DMS79 treated with DMSO at 0.1 percent for 48 hours (cell line): ENCODE results near the gene TMCO4.
"Not testable (repeated sequence)": the region's sequence is repeated elsewhere in the genome, so short reads cannot be mapped to it uniquely, and the experiment has no call there.

Experiments
- DNase-seq: peaks from one replicate; lab custom pipeline; 2025; lab: John Stamatoyannopoulos, UW

Gene TMCO4

DNA sequence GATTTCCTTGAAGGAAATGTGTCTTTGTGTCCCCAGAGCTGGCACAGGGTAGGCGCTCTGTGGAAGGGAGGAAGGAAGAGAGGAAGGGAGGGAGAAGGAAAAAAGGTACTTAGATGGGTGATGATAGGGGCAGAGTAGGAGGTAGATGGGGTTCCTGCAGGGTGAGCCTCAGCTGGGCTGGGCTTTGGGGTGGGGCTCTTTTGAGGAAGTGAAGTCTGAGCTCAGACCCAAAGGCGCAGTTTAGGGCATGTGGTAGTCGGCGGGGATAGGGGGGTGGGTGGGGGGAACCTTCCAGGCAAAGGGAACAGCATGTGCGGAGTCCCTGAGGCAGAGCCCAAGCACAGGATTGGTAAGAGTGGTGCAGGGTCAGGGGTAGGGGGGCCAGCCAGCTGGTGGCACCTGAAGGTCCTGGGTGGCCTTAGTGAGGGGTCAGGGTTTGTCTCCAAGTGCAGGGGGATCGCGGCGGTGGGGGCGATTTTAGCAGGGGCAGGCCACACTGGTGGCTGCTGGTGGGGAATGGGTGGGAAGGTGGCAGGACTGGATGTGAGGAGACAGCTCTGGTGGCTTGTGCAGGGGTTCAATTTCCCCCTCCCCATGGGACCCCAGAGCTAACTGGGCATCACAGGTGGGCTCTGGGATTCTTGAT lies 143.5 kb downstream of the TMCO4 start:
- DNase-seq = no peak

DNA sequence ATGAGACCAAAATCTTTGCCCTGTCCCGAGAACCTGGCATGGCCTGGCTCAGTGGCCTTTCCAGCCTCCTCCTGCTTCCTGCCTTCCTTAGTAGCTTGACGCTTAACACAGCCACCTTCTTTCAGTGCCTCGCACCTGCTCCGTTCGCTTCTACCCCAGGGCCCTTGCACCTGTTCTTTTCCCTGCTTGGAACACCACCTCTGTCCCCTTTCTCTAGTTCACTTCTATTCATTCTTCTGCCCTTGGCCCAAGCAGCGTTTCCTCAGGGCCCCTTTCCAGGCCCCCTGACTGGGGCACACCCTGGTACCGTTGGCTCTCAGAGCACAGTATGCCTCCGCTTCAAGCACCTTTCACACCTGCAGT lies 144.0 kb downstream of the TMCO4 start:
- no peak for DNase-seq

DNA sequence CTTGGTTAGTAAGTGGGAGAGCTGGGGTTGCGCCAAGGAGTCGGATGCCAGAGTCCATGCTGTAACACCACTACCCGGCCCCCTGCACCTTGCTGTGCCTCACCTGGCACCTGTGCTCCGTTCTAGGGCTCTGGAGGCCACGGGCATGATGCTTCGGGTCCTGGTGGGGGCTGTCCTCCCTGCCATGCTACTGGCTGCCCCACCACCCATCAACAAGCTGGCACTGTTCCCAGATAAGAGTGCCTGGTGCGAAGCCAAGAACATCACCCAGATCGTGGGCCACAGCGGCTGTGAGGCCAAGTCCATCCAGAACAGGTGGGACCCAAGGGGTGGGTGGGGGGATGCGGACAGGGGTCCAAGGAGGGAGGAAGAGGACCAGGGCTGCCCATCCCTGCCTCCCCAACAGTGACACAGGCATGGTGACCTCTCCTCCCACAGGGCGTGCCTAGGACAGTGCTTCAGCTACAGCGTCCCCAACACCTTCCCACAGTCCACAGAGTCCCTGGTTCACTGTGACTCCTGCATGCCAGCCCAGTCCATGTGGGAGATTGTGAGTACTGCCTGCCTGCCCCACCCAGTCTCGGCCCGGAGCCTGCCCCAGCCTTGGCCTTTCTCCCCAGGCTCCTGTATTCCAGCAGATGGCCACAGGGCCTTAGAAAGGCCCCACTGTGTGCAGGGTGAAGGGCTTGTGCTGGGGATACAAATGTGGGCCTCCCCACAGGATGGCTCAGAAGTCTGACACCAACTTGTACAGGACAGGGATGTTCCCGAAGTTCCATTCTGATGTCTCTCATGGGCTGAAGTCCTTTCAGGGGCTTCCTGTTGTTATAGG lies 144.6 kb downstream of the TMCO4 start:
- DNase-seq = peak; percentile 86

DNA sequence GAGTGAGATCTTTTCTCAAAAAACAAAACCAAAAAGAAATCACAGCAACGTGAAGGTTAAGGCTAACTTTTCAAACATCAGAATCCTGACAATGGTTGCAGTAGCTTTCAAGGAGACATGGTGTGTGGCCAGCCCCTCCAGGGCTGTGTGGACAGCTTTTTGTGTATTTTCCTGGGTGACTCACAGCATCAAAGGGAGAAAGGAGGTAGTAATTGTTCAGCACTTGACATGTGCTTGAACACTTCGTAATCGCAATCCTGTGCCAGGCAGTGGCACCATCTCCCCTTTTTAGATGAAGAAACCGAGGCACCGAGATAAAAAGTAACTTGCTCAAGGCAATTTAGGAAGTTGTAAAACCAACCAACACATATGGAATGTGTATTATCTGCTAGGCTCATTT lies 145.3 kb downstream of the TMCO4 start:
- peak; percentile 69 for DNase-seq

DNA sequence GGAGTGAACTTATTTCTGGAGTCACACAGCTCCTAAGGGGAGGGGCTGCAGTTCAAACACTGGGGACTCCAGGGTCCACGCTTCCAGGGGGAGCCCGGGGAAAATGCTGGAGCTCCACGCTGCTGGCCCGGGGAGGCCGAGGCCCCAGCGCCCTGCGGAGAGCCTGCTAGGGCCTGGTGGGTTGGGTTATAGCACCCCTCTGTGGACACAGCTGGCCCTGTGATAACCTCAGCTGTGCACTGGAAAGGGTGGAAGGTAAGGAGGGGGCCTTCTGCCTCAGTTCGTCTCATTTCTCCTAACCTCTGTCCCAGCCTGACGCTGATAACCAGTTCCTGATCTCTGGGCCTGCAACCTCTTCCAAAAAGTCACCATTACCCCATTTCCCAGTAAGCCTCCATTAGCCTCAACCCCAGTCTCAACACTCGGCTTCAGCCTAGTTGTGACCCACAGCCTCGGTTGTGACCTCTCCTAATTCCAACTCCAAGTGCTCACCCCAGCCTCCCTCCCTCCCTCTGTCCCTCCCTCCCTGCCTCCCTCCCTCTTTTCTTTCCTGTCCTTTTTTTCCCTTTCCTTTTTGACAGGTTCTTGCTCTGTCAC lies 148.5 kb downstream of the TMCO4 start:
- DNase-seq = peak; percentile 30

DNA sequence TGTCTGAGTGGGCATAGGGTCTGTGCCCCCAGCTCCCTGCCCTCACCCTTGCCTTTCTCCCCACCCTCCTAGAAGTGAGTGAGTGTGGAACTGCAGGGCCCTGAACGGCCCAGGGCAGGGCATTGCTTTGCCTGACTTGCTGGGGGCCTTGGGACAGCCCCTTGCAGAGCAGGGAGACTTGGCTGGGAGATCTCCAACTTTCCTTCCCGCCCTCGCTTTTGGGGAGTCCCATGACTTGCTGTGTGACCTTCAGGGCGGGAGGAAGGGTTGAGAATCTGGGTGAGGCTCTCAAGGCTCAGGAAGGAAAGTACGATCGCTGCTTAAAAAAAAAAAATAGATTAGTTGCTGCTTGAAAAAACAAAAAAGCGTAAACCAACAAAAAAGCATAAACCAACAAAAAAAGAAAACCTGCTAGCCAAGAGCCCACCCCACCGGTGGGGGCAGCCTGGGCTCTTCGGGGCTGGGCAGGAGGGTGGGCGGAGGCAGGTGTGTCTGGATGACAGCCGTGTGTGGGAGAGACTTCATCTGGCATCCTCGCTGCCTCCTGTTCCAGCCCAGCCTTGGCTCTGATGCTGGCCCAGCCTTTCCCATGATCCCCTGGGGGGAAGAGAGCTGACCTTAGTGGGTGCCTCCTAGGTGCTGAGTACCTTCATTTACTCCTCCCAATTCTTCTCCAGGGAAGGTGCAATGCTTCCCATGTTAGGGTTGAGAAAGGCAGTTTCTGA lies 149.1 kb downstream of the TMCO4 start:
- DNase-seq = no peak

DNA sequence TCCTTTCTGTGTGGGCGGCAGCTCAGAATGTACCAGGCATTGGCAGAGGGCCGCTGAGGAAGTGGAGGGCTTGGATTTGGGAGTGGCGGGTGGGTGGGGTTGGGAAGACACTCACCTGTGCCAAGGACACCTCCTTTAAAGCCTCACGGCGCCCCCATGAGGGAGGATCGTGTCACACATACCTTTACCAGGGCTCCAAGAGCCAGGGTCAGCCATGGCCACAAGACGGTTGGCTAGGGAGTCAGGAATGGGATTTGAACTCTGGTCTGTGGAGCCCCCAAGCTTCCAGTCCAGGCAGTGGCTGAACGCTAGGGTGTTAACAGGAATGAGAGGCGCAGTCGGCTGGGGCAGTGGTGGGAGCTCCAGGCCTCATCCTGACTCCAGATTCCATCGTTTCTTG lies 151.0 kb downstream of the TMCO4 start:
- DNase-seq = no peak

DNA sequence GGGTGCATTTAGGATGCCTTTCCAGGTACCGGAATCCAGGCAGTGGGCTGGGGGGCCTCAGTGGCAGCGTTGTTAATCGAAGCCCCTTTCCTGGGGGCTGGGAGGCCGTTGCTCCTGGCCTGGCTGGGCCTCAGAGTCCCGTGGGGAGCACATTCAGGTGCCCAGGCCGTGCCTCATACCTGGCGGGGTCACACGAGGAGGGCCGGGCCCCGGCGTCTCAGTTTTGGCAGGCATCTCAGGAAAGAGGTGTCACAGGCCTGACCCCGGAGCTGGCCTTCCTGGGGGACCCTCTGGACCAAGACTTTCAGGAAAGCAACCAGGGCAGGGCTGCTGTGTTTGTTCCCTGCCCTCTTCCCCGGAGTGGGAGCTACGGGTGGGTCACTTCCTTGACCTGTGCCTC lies 151.5 kb downstream of the TMCO4 start:
- DNase-seq = no peak

DNA sequence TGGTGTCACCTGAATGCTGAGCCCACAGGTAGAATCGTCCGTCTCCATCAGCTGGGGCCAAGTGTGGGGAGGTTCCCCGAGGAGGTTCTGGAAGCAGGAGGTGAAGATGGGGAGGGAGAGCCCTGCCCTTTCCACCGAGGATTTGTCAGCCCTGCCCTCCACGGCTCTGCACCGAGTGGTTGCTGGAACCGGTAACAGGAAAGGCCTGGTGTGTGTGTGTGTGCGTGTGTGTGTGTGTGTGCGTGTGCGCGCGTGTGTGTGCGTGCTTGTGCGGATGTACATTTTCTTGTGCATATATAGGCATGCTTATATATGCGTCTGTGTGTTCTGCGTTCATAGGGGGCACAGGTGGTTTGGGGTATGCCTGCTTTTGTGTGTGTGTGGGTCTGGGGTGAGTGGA lies 152.1 kb downstream of the TMCO4 start:
- DNase-seq = no peak

DNA sequence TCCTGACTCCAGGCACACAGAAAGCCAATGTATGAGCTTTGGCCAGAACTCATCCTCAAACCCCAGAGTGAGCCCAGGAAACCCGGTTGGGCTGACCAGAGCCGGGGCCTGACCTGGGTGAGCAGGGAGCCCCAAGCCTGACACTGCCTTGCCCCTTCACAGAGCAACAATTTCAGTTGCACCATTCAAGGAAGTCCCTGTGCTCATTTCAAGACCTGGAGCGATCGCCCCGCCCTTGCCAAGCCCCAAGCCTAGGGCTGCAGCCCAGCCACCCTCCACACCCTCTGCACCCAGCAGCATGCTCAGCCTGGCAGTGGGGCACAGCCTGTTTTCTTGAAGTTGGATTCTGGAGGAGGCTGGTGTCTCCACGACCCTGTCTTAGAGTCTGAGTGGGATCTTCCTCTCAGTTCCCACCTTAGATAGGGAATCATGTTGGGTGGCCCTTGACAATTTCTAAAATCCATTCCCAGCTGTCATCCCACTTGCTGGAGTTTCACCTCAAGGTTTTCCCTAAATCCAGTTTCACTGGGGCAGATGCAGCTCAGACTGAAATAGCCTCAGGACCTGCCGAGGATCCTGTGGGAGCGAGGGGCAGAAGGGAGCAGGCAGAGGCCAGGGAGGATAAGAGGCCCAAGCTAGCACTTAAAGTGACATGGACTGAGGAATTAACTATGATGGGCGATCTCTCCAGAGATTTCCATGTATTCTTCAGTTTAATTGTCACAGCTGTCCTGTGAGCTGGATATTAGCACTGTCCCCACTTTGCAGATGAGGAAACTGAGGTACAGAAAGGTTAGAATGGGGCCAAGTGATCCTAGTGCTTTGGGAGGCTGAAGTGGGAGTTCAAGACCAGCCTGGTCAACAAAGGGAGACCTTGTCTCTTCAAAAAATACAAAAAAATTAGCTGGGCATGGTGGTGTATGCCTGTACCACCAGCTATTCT lies 153.1 kb downstream of the TMCO4 start:
- no peak for DNase-seq

DNA sequence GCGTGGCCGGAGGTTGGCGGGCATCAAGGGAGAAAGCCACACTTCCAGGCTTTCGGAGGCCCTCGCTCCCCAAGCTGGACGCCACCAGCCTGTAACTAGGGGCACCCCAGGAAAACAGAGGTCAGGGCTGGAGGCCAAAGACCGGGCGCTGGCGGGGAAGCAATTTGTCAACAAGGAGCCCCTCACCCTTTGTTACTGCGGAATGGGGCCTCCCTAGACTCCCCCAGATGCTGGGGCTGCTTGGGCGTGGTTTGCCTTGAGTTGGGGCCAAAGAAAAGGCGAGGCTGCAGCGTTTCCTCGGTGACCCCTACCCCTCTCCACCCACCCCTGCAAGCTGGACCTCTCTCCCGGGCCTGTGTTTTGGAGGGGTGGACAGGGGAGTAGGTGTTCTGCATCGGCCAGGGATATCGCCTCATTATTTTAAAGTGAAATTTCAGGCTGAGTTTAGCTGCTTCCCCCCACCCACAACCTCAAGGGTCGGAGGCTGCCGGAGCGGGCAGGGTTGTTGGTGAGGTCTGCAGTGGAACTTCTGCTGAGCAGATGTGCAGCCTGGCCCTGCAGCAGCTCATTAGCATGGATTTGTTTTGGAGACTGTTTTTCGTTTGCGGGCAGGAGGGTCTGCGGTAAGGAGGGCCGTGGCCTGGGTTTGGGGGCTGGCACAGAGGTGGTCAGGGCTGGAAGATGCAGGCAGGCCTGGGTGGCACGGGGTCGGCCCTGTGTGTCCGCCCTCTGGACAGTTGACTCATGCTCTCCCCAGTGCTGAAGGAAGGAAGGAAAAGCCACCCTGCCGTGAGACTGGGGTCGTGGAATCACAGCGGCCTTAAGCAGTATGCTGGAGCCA lies 154.1 kb downstream of the TMCO4 start:
- DNase-seq = no peak

DNA sequence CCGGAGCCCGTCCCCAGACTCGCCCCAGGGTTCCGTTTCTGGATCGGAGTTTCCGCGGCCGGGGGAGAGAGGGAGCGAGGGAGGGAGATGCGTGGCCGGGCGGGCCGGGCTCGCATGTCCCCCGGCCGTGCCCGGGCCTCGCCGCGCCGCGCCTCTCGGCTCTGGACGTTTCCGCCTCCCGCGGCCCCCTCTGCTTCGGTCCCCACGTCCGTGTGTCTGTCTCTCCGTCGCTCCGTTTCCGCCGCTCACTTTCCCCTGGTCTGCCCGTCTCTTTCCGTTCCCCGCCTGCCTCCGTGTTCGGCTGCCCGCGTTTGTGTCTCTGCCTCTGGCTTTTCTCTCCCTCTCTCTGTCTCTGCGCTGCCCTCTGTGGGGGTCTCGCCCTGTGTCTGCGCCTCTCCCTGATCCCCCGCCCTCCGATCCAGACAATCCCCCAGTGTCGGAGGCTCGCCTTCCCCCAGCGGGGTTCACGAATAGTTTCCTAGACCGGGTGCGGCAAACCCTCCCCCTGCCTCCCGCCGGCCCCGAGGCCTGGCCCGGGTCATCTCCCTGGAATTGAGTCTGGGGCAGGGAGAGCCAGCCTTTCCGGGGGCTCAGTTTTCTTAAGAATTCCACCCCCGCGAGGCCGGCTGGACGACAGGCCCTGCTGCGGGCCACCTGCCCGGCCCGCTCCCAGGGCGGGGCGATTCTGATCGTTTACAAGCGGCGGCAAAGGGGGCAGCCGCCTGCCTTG lies 154.9 kb downstream of the TMCO4 start:
- peak; percentile 40 for DNase-seq

DNA sequence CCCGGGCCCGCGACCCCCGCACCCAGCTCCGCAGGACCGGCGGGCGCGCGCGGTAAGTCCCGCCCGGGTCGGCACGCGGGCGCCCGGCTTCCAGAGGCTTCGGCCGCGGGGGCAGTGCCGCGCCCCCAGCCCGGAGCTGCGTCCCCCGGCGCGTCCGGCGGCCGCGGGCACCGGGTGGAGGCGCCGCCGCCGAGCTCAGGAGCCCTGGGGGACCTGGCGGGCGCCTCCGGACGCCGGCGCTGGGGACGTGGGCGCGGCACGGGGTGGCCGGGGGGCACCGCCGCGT lies 155.4 kb downstream of the TMCO4 start:
- no peak for DNase-seq

DNA sequence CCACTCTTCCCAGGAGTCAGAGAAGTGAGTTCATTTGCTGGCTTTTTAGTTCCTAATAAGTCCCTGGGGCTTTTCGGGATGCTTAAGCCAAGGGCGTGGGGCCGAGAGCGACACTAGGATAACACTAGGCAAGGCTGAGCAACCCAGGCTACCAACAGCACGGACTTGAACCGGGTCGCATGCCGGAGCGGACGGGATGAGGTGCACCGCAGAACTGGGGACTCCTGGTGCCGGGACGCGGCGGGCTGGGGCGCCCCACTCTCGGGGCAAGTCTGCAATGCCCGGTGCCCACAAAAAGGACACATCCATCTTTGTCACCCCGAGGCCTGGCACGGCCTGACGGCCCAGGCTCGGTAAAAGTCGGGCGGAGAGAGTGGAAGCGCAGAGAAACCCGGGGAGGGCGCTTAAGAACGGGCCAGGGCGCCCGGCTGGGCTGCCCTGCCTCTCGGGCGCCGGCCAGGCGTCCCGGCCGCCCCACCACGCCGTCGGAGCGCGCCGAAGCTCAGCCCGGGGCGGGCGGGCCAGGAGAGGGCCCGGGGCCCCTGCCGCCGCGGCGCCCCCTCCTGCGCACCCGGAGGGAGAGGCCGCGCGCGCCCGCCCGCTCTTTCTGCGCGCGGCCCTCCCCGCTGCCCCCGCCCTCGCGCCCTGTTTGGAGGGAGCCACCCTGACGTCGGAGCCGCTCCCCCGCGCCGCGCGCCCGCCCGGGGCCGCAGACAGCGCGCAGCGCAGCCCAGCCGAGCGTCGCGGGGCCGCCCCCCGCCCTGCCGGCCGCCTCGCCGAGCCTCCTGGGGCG lies 155.9 kb downstream of the TMCO4 start, which contains the start of gene NBL1:
Gene NBL1 (plus strand): TSS at position 710 of the 793 bp plus-strand sequence. CDS start 10,720 bp downstream, outside the sequence.
- no peak for DNase-seq

DNA sequence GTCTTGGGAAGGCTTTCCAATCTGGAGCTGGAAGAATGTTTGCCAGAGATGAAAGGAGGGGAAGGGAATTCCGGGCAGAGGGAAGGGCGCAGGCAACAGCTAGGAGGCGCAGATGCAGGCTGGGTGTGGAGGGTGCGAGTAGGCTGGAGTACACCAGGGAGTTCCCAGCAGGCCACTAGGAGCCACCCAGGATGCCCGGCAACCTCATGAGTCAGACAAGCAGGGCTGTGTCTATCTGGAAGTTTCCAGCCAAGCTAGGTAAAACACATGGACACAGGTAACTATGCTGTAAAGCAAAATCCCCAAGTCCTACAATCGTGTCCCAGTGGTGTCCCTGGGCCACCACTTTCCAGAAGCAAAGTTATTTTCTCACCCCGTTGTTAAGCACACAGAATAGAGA lies 156.6 kb downstream of the TMCO4 start:
- DNase-seq = no peak

DNA sequence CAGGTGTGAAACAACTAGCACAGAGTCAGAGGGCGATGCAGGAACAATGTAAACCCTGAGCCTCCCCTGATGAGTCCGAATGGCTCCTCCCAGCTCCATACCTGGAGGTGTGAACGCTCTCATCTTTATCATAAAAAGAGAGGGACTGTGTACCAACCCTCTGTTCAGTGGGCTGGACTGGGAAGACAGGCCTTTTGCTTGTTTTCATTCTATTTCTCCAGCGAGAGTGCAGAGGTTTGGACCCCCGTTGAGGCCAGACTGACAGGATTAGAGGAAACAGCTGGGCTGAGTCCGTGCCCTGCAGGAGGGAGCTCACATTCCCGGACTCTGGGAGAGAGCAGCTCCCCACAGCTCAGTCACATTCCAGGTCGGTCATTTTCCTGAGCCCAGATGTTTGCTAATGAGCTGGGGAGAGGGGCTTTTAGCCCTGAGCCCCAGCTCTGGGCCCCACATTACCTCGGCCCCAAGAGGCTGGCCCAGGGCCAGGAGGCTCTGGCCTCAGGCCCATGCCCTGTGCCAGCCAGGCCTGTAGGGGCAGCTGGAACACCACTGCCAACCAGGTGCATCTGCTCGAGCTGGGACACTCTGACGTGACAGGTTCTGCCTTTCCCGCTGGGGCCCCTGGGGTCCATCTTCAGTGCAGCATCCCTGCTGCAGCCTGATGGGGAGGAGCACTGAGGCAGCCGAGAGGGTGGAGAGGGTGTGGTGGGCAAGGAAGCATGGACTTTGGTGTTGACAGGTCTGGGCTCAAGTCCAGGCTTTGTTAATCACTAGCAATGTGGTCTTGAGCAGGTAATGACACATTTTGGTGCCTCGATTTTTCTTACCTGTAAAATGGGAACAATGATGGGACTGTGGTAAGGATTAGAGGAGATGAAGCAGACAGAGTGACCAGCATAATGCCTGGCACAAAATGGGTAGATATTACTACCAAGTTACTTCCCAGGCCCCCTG lies 159.1 kb downstream of the TMCO4 start:
- peak; percentile 58 for DNase-seq

DNA sequence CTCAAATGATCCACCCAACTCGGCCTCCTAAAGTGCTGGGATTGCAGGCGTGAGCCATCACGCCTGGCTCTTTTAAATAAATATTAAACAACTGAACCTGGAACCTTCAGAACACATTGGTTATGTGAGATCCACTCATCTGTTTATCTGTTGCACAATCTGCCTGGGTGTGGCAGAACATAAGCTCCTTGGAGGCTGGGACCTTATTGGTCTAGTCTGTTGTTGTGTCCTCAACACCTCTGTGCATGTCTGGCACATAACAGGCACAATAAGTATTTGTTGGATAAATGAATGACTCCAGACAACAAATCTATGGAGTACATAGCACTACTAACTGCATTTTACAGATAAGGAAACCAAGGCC lies 159.7 kb downstream of the TMCO4 start:
- DNase-seq = no peak

DNA sequence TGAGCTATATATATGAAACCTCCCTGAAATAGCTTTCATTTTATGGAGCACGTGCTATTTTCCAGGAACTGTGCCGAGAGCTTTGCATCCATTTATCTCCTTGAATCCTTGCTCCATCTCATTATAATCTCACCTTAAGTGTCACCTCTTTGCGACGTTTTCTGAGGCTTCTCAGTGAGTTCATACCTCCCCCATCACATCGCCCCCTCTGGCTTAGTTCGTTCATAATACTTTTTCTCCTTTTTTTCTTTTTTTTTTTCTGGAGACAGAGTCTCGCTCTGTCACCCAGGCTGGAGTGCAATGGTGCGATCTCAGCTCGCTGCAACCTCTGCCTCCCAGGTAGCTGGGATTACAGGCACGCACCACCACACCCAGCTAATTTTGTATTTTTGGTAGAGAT lies 160.5 kb downstream of the TMCO4 start:
- not testable (repeated sequence) for DNase-seq
